ENCODE measurements around the gene KMT2E.

KMT2E gene

DNA sequence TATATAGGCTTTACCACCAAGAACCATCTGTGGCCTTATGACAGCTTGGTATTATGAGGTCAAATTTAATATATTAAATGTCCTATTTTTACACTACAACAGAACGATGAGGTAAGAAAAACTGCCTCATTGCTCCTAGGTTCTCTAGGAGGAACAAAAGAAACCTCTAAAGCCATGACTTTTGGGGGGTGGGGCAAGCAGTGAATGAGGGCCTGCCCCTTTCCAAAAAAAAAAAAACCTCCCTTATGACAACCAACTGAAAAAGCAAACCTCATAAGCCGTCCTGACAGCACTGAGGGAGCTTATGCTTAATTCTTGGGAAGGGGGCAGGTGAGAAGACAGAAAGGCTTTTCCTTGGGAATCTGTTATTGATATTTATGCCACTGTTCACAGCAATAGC, 116.6 kb downstream of the KMT2E start:
- no peak for DNase-seq (ENCODE audit: low read depth, low spot score)

DNA sequence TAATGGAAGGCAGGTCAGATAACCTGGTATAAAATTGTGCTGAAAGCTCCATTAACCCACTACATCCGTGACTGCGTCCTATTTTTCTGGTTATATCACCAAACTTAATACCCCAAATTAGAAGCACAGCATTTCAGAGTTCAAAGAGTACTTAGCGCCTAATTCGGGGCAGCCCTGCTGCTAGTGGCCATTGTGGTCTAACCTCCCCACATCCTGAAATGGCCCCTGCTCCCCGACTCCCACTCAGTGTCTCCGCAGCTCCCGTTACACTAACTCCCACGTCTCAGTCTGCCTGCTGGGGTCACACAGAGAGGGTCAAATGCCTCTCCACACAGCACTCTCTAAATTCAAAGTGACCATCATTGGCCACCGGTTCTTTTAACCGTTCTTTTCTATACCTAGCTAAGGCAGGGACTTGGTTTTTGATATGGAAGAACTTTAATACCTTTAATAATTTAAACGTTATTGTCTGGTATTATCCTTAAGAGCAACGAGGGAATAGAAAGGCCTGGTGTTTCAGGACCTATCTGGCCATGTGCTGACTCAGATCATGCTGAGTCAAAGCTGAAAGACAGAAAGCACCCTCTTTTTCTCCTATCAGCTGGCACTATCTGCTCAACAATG, 117.1 kb downstream of the KMT2E start:
- DNase-seq (ENCODE audit: low read depth, low spot score), result no peak

DNA sequence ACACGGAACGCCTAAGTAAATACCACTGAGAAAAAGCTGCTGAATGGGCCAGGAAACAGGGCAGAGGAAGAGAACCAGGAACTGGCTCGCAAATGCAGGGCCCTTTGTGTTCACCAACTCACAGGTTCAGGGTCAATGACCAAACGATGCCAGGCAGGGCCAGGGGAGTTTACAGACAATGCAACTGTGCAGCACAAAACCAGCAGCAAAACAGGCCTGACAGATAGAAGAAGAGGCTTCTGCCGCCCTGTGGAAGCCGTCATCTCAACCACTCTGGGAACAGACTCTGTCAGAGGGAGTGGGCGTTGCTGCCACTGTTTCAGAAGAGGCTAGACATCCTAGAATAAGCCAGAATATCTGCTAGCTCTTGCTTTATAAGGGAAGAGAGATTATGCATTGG, 117.9 kb downstream of the KMT2E start:
- no peak for DNase-seq (ENCODE audit: low read depth, low spot score)

DNA sequence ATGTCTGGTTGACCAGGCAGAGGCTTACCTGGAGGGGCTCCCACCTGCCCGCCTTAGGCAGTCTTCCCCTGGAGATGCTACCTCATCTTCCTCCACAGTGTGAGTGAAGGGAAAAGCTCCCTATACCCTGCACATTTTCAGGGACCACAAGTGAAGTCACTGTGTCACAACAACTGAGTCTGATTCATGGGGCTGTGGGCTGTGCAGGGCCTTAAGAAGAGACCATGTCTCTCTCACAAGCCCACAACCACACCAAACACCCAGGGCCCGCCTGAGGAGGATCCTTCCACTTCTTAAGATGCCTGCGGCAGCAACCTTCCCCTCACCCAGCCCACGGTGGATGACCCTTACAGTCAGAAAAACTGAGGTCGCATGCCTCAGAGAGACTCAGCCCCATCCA, 118.3 kb downstream of the KMT2E start:
- no peak for DNase-seq (ENCODE audit: low read depth, low spot score)

DNA sequence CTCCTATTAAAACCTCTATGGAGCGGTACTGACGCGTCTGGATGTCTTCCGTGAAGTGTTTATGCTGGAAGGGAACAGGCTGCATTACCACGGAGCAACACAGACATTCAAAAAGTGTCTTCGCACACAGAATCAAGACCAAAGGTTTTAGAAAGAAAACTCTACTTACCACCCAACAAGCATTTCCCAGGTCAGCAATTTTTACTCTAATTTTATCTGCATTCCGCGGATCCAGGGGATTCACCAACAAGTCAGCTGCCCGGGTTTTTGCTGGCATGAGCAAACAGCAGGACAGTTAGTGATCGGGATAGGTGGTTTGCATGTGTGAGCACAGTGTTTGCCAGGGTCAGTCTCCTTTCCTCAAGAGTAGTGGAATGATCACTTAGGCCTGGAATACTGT, 118.8 kb downstream of the KMT2E start:
- no peak for DNase-seq (ENCODE audit: low read depth, low spot score)

DNA sequence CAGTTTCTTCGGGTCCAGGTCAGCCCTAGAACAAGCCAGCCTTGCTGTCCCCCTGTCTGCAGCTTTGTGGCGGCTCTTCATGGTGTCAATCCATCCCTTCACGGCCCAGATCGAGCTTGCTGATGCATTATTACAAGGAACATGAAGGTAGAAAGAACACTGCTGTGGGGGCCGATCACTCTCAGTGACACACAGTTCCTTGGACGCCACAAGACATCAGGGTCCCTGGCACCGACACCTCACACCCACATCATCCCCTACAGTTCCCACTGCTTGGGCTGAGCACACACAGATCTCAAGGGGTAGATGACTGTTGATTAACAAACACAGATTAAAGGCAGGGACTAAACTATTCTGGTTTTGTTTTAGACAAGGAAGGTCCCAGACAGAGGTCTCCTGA, 119.4 kb downstream of the KMT2E start:
- no peak for DNase-seq (ENCODE audit: low read depth, low spot score)

DNA sequence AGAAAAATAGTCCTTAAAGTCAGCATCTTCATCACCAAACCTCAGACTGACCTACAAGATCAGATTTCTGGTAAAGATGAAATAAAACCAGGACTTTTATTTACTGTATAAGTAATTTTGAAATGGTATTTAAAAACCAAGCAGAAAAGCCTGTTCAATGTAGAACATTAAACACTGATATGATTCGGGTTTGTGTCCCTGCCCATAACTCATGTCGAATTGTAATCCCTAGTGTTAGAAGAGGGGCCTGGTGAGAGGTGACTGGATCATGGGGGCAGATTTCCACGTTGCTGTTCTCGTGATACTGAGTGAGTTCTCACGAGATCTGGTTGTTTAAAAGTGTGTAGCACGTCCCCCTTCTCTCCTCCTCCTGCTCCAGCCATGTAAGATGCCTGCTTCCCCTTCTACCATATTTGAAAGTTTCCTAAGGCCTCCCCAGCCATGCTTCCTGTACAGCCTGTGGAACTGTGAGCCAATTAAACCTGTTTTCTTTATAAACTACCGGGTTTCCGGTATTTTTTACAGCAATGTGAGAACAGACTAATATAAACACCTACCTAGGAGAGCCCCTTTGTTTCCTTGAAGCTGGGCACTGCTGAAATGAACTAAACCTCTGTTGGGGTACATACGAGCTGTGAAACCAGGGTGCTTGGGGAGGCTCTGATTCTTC, 120.1 kb downstream of the KMT2E start:
- no peak for DNase-seq (ENCODE audit: low read depth, low spot score)

DNA sequence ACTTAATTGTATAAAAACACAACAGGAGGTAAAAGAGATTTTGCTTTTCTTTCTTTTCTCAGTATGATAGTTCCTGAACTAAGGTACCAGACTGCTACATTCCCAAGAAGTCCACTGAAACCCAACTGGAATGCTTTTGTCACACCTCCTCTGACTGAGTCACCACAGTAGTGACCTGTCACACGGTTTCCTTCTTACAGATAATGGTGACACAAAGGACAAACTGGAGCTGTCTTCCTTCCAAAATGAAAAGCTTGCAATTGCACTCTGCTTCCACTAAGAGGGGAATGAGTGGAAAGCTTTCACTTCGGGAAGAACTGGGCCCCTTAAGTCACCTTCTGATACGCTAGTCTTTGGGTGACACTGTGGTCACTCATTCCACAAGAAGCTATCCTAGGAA, 122.2 kb downstream of the KMT2E start:
- DNase-seq (ENCODE audit: low read depth, low spot score), result no peak

DNA sequence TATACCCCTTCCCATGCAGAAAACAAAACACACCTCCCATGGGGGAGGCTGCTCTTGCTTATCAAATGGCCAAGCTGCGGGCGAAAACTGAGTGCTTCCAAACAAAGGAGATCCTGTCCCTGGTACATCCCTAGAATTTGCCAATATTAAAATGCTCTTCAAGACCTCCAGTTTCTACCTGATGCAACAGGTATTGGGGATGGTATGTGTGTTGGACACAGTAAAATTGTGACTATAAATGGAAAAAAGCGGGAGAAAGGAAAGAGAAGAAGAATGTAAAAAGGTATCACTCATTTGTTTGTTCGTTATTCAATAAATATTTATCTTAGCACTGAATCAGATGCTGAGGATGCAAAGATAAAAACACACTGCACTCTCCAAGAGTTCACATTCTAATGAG, 123.9 kb downstream of the KMT2E start:
- no peak for DNase-seq (ENCODE audit: low read depth, low spot score)

DNA sequence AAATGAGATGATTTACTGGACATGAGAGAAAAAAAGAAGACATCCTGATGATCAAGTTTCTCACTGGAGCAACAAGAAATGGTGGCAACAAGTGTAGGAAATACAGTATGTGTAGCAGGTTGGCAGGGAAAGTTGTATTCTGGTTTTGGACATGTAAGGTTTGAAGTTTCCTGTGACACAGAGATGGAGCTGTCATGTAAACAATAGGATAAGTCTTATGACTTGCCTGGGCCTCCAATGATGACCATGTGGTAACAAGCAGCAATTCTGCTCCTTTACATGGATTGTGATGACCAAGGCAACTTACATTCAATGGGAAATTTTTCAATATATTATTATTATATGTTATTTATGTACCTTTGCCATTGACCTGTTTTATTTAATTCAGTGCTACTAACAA, 125.4 kb downstream of the KMT2E start:
- DNase-seq (ENCODE audit: low read depth, low spot score), result no peak

DNA sequence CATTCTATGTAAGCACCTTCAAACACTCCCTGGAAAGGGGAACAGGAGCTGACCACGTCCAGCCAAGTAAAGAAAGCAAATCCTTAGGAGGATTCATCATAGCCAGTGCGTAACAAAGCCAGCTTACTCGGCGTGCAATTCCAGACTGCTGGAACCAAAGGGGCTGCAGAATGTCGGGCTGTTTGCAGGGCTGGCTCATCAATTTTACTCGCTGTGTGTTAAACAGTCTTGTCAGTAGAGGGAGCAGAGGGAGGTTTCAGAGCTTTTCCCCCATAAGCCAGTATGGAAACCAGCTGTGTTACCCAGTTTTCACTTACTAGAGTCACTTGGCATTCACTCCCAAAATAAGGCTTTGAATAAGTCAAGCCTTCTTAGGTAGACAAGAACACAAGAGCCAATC, 127.1 kb downstream of the KMT2E start:
- no peak for DNase-seq (ENCODE audit: low read depth, low spot score)

DNA sequence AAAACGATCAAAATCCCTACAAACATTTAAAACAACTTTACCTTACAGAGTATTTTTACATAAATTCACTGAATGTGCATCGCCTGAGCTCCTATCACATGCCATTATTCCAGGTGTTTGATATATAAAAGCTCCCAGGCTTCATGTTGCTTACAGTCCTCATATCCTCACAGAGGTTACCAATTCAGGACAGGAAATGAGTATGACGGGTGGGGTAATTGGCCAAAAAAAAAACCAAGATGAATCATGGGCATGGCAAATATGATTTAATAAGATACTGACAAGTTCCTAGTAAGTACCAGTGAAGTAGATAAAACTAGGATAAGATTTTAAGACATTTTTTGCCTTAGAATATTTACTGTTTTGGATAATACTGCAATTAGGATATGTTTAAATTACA, 135.8 kb downstream of the KMT2E start:
- no peak for DNase-seq (ENCODE audit: low read depth, low spot score)

DNA sequence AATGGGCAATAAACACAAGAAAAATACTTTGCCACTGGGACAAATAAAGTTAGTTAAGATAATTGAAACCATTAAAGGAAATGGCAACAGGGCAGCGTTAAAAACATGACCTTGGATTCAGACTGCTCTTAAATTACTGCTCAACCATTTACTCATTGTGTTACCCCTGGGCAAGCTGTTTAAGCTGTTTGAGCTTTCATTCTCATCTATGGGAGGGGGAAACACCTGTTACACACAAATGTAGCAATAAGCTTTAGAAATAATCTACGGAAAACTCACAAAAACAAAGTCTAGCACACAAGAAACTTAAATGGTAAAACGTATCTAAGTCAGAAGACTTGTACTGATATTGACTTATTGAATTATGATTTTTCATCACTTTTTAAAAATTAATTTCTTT, 137.1 kb downstream of the KMT2E start:
- no peak for DNase-seq (ENCODE audit: low read depth, low spot score)

DNA sequence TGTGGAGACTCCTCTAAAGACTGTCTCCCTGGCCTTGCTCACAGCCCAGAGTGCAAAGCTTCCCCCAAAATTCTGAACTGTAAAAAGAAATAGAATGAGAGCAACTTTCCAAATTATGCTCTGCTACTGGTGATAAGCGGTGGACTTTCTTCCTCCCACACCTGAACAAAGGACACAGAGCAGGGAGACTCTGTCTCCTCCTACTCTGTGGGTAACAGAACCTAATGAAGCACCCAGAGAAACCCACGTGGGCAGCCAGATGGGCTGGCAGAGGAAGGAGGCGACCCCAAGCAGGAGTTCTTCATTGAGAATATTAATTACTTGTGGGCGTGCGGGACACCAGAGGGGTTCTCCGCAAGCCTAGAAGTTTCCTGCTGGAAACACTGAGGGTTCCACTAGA, 139.5 kb downstream of the KMT2E start:
- no peak for DNase-seq (ENCODE audit: low read depth, low spot score)

DNA sequence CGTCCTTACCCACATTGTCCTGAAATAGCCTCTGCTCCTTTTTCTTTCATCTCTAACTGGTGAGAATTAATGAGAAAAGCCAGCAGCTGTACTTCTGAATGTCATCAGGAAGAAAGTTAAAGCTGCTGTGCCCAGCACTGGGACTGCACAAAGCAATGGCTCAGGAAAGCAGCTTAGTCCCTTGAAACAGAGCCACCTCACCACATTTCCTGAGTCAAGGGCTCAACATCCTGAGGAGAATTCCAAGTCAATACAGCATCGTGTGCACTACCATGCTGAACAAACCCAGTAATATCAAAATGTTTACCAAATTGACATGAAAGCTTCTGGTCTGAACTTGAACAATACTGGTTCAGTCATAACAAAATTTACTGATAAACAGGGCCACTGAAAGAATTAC, 140.1 kb downstream of the KMT2E start:
- no peak for DNase-seq (ENCODE audit: low read depth, low spot score)

DNA sequence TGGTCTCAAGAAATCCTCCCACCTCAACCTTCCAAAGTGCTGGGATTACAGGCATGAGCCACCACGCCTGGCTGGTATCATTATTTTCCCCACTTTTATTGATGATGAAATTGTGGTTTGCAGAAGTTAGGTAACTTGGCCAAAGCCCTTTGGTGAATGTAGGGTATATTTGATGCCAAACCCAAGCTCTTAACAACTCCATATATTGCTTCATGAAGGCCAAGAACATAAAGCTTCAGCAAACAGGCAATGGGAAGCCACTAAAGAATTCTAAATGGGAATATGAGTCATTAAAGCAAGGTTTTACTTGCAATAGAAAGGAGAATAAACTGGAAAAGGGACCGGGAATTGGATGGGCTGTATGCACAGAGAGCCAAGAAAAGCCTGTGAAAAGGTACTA, 142.7 kb downstream of the KMT2E start:
- DNase-seq (ENCODE audit: low read depth, low spot score), result no peak

DNA sequence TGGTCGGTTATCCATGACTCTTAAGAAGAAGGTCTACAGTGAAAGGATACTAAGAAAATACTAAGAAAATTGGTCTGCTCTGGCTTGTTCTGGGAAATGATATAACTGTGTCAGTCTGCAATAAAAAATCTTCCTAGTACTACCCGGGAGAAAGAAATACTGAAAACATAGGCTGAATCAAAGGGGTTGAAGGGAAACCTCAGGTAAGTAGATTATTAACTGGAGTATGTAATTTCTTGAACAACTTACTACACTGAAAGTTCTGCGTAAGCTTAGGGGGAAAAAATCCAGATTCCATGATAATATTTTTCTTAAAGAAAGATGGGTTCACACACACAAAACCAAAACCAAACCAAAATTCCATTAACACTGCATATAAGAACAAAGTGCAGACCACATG, 143.3 kb downstream of the KMT2E start:
- DNase-seq (ENCODE audit: low read depth, low spot score), result no peak

DNA sequence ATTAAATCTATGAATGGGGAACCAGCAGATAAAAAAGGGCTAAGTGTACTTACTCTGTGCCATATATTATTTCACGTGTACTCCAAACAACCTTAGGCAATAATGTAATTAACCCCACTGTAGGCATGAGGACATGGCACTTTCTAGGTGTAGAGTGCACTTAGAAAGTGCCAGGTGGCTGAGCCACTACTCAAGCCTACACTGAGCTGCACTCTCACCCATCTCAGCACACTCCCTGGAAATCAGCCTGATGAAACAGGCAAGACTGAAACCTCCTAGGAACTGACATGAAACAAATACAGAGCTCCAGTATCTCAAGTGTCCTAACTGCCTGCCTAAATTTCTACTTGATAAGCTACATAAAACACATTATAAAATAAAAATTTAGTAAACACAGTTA, 147.4 kb downstream of the KMT2E start:
- no peak for DNase-seq (ENCODE audit: low read depth, low spot score)
